ENCODE measurements around the gene SCGB1C2. TPM values are rescaled to one million over a fixed set of nuclear protein-coding genes. Genes with fewer than 3 reads are reported as not detected.

SCGB1C2 gene
- total and polyA plus RNA-seq, 2 donors (not counting 3 experiments of a cell fraction or from before 2014, with no cell fraction given), result not detected

DNA sequence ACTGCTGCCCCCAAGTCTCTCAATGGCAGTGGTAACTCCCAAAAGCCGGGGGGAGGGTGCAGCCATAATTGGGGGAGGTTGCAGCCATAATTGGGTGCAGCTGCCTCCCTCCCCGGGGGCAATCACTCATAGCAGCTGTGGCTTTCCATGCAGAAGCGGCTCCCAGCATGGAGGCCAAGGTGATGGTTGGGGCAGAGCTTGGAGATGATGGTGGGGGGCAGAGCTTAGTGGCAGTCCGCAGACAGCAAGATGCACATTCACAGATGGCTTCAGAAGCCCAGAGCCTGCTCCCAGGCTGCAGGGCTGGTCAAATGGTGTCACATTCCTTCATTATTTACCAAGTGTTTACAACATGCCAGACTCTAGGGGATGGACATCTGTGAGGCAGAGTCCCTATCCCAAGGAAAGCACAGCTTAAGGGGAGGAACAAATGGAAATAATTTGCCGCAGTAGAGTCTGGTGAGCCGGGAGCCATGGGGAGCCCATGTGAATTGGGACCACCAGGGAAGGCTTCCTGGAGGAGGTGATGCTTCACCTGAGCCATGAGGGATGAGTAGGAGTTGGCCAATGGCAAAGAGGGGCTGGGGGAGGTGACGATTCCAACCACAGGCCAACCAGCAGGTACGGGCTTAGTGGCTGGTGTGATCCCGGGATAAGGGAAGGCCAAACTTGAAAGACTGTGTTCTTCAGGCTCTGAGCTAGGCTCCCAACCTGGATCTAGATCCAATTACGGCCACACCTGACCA is 36.0 kb downstream of the SCGB1C2 start:
- DNase-seq (ENCODE audit: low read depth, low spot score) (no peak), FAIRE-seq (no peak)
- H4K20me1 ChIP-seq (replicated peaks; ENCODE audit: control insufficient read depth, extremely low read depth, insufficient read depth, low read length), result no peaks in the 10 kb centered on the region
- CTCF ChIA-PET, result no interaction called here
- H3K4me3 ChIP-seq (replicated peaks in 1 of 3; ENCODE audit: insufficient read depth in 1 of 3, low read depth in 1 of 3, low read length in 3 of 3), result no peak overlapping the region
- dilution Hi-C loops (cut with MboI; ENCODE audit: extremely low pct_ligation_motif_present, low sequenced_read_pairs), result no loop called here
- BruUV-seq (replicated peaks), result no TSS peak
- H3K36me3 ChIP-seq (ENCODE audit: control insufficient read depth in 2 of 2, extremely low read depth in 1 of 2, insufficient read depth in 2 of 2, low read length in 2 of 2), result no peaks in the 10 kb centered on the region
- H3K27me3 ChIP-seq (ENCODE audit: control insufficient read depth in 2 of 2, insufficient read depth in 2 of 2, low read length in 2 of 2), result peaks cover 3 to 5% of the 10 kb centered on the region in 2 experiments
- H3K79me2 ChIP-seq (ENCODE audit: control insufficient read depth, insufficient read depth, low read length), result no peaks in the 10 kb centered on the region
- TF ChIP-seq CTCF (IDR thresholded peaks at IDR 0.05; ENCODE audit: extremely low read depth in 1 of 2, insufficient read depth in 1 of 2, low read depth in 1 of 2, low read length in 2 of 2), result no peak
- TF ChIP-seq POLR2A (IDR thresholded peaks at IDR 0.05; ENCODE audit: low read depth, low read length), result no peak
- TF ChIP-seq GATA2 (IDR thresholded peaks at IDR 0.05; ENCODE audit: insufficient read depth, insufficient read length, low read depth, low read length), result no peak
- TF ChIP-seq POLR2AphosphoS5 (IDR thresholded peaks at IDR 0.05; ENCODE audit: insufficient read depth, low read depth, low read length), result no peak
- TF ChIP-seq EZH2 (IDR thresholded peaks at IDR 0.05; ENCODE audit: borderline replicate concordance, low read depth, low read length, severe bottlenecking), result no peak
- POLR2A ChIA-PET, result no interaction called here
- H3K4me1 ChIP-seq (ENCODE audit: control insufficient read depth, extremely low read depth, insufficient read depth, low read length), result no peaks in the 10 kb centered on the region
- H3K9me1 ChIP-seq (replicated peaks; ENCODE audit: control insufficient read depth, extremely low read depth, insufficient read depth, low read length), result no peaks in the 10 kb centered on the region
- H3K27ac ChIP-seq (ENCODE audit: insufficient read depth, low read depth, low read length), result no peak overlapping the region
- no peak overlapping the region for H3K9ac ChIP-seq (replicated peaks; ENCODE audit: extremely low read depth, insufficient read depth, low read length)
- no peaks in the 10 kb centered on the region for H3K9me3 ChIP-seq (replicated peaks; ENCODE audit: control insufficient read depth, insufficient read depth, low read length)
- intact Hi-C loops (cut with micrococcal nuclease), result no loop called here
- no peak overlapping the region for H3K4me2 ChIP-seq (ENCODE audit: insufficient read depth, low read length)
- H2AFZ ChIP-seq (ENCODE audit: low read depth, low read length), result no peak overlapping the region
